Measurements from ENCODE around the gene LARP7. TPM values are rescaled to one million over a fixed set of nuclear protein-coding genes. Genes with fewer than 3 reads are reported as not detected.
"Not testable (repeated sequence)": the region's sequence is repeated elsewhere in the genome, so short reads cannot be mapped to it uniquely, and the experiment has no call there.

The LARP7 gene
- total and polyA plus RNA-seq, 7 donors, result 35.6 to 57.9 (median 53.2) TPM

GRCh38 chr4:112626228-112626627 is 10.7 kb upstream of the LARP7 start:
- Histone ChIP-seq H3K27me3 (no peaks in the 10 kb centered on the region), H3K36me3 (peaks cover 0 to 4% (median 0%) of the 10 kb centered on the region in 4 donors), H3K27ac (no peak overlapping the region), H3K4me3 (no peak overlapping the region), H3K4me1 (no peaks in the 10 kb centered on the region), H3K9me3 (no peaks in the 10 kb centered on the region)
- intact Hi-C loops (cut with DNase I), result no loop called here
- no peak for DNase-seq
- TF ChIP-seq CTCF (IDR thresholded peaks at IDR 0.05), result no peak
- TF ChIP-seq EP300 (IDR thresholded peaks at IDR 0.05), result no peak
- TF ChIP-seq POLR2A (IDR thresholded peaks at IDR 0.05), result no peak
- no peak for TF ChIP-seq POLR2AphosphoS5 (IDR thresholded peaks at IDR 0.05)
- 93 to 96% methylated on average over 4 of the region's 4 CpGs for WGBS, 2 donors

GRCh38 chr4:112633477-112634235 is 3.3 kb upstream of the LARP7 start:
- Histone ChIP-seq H3K4me3 (no peak overlapping the region), H3K9me3 (no peaks in the 10 kb centered on the region), H3K27me3 (no peaks in the 10 kb centered on the region), H3K4me1 (peaks cover 0 to 18% (median 16%) of the 10 kb centered on the region in 4 donors), H3K36me3 (peaks cover 0 to 4% (median 0%) of the 10 kb centered on the region in 4 donors), H3K27ac (no peak overlapping the region)
- intact Hi-C loops (cut with DNase I), result loop anchor here (10.0 kb wide), 3 partner anchors 131 to 471 kb away; partner anchors contain the start of gene AP1AR
- 31 to 38% methylated on average over 4 of the region's 4 CpGs for WGBS, 2 donors
- DNase-seq, result no peak
- TF ChIP-seq CTCF (IDR thresholded peaks at IDR 0.05) (peak in 3 of 4 experiments; percentile 24 to 47 (median 41)), POLR2A (IDR thresholded peaks at IDR 0.05) (no peak)

GRCh38 chr4:112637552-112637866 is 566 bp downstream of the LARP7 start:
- 0% methylated on average over 8 of the region's 8 CpGs for WGBS, 2 donors
- Histone ChIP-seq H3K4me1 (peaks cover 0 to 25% (median 18%) of the 10 kb centered on the region in 4 donors), H3K36me3 (peaks cover 0 to under 1% (median 0%) of the 10 kb centered on the region in 4 donors), H3K27me3 (no peaks in the 10 kb centered on the region), H3K27ac (peak overlapping the region; percentile 89 to 94 (median 91)), H3K4me3 (peak overlapping the region; percentile 54 to 62 (median 56)), H3K9me3 (no peaks in the 10 kb centered on the region)
- DNase-seq, result no peak
- intact Hi-C loops (cut with DNase I), result loop anchor here (2.0 to 10.0 kb wide), 6 partner anchors 127 to 467 kb away; partner anchors contain the start of gene AP1AR
- TF ChIP-seq POLR2AphosphoS5 (IDR thresholded peaks at IDR 0.05), result no peak
- no peak for TF ChIP-seq EP300 (IDR thresholded peaks at IDR 0.05)
- TF ChIP-seq CTCF (IDR thresholded peaks at IDR 0.05), result no peak
- no peak for TF ChIP-seq POLR2A (IDR thresholded peaks at IDR 0.05)

GRCh38 chr4:112642526-112642925 is 5.6 kb downstream of the LARP7 start:
- no peaks in the 10 kb centered on the region for H3K9me3 ChIP-seq
- no peak overlapping the region for H3K27ac ChIP-seq
- no peak for DNase-seq
- H3K4me1 ChIP-seq, result peaks cover 0 to 19% (median 10%) of the 10 kb centered on the region in 4 donors
- intact Hi-C loops (cut with DNase I), result no loop called here
- WGBS, 2 donors, result 86 to 91% methylated on average over 2 of the region's 2 CpGs
- TF ChIP-seq CTCF (IDR thresholded peaks at IDR 0.05), result no peak
- TF ChIP-seq POLR2A (IDR thresholded peaks at IDR 0.05), result no peak
- TF ChIP-seq POLR2AphosphoS5 (IDR thresholded peaks at IDR 0.05), result no peak
- no peak for TF ChIP-seq EP300 (IDR thresholded peaks at IDR 0.05)
- H3K36me3 ChIP-seq, result peaks cover 0 to 35% (median 24%) of the 10 kb centered on the region in 4 donors
- H3K4me3 ChIP-seq, result no peak overlapping the region
- no peaks in the 10 kb centered on the region for H3K27me3 ChIP-seq

GRCh38 chr4:112644595-112645535 is 7.9 kb downstream of the LARP7 start:
- intact Hi-C loops (cut with DNase I); H3K4me1 ChIP-seq; H3K4me3 ChIP-seq; H3K27me3 ChIP-seq; H3K27ac ChIP-seq; H3K9me3 ChIP-seq; DNase-seq: not testable (repeated sequence)
- H3K36me3 ChIP-seq, result peaks cover 0 to 59% (median 34%) of the 10 kb centered on the region in 4 donors
- 89 to 93% methylated on average over 10 of the region's 10 CpGs for WGBS, 2 donors
